Measurements from ENCODE around the gene TMEM145. TPM values are rescaled to one million over a fixed set of nuclear protein-coding genes. Genes with fewer than 3 reads are reported as not detected.

The TMEM145 gene
- total RNA-seq, 1 experiment from 2014 or later = 4.9 TPM

GRCh38 chr19:42361545-42361910, 48.4 kb downstream of the TMEM145 start:
- H3K4me3 ChIP-seq (ENCODE audit: low read depth, low read length, poor library complexity, severe bottlenecking) = no peak overlapping the region
- peaks cover 5% of the 10 kb centered on the region for H3K9me3 ChIP-seq (ENCODE audit: low read depth, low read length, poor library complexity, severe bottlenecking)
- peaks cover 17% of the 10 kb centered on the region for H3K36me3 ChIP-seq (ENCODE audit: insufficient read depth, low read length, poor library complexity, severe bottlenecking)
- intact Hi-C loops (cut with micrococcal nuclease; ENCODE audit: unreplicated experiment) = no loop called here
- no peak overlapping the region for H3K27ac ChIP-seq (ENCODE audit: low read depth, low read length, poor library complexity, severe bottlenecking)
- TF ChIP-seq CTCF (conservative IDR thresholded peaks at IDR 0.05; ENCODE audit: low read depth, low read length) = no peak
- no peaks in the 10 kb centered on the region for H3K27me3 ChIP-seq (replicated peaks; ENCODE audit: insufficient read depth, low read depth, low read length, poor library complexity)
- DNase-seq (ENCODE audit: low spot score) = no peak
- no TSS peak for BruUV-seq (replicated peaks)
- ChIA-PET CTCF (interaction anchor here (0.6 kb wide), 1 partner anchor 12 kb away, joined by 3 read pairs; no protein-coding TSS in a partner anchor), POLR2A (ENCODE audit: low non-redundant PET) (no interaction called here)
- H3K4me1 ChIP-seq (ENCODE audit: insufficient read depth, low read length, poor library complexity, severe bottlenecking) = no peaks in the 10 kb centered on the region

- ChIA-PET POLR2A (ENCODE audit: low non-redundant PET) (no interaction called here), CTCF (no interaction called here)
- Histone ChIP-seq H3K27me3 (replicated peaks; ENCODE audit: insufficient read depth, low read depth, low read length, poor library complexity) (no peaks in the 10 kb centered on the region), H3K4me3 (ENCODE audit: low read depth, low read length, poor library complexity, severe bottlenecking) (no peak overlapping the region), H3K36me3 (ENCODE audit: insufficient read depth, low read length, poor library complexity, severe bottlenecking) (peaks cover 13% of the 10 kb centered on the region), H3K4me1 (ENCODE audit: insufficient read depth, low read length, poor library complexity, severe bottlenecking) (no peaks in the 10 kb centered on the region), H3K9me3 (ENCODE audit: low read depth, low read length, poor library complexity, severe bottlenecking) (peaks cover 5% of the 10 kb centered on the region), H3K27ac (ENCODE audit: low read depth, low read length, poor library complexity, severe bottlenecking) (no peak overlapping the region)
- BruUV-seq (replicated peaks) = no TSS peak
- no peak for DNase-seq (ENCODE audit: low spot score)
- TF ChIP-seq CTCF (conservative IDR thresholded peaks at IDR 0.05; ENCODE audit: low read depth, low read length) (no peak), EZH2 (IDR thresholded peaks at IDR 0.05; ENCODE audit: borderline replicate concordance, low read depth, low read length, poor library complexity, severe bottlenecking) (no peak)
- intact Hi-C loops (cut with micrococcal nuclease; ENCODE audit: unreplicated experiment) = no loop called here
Observed at GRCh38 chr19:42362342-42362741, 49.2 kb downstream of the TMEM145 start.

- intact Hi-C loops (cut with micrococcal nuclease; ENCODE audit: unreplicated experiment) = no loop called here
- H3K36me3 ChIP-seq (ENCODE audit: insufficient read depth, low read length, poor library complexity, severe bottlenecking) = peaks cover 13% of the 10 kb centered on the region
- no peak for DNase-seq (ENCODE audit: low spot score)
- no TSS peak for BruUV-seq (replicated peaks)
- peaks cover 5% of the 10 kb centered on the region for H3K9me3 ChIP-seq (ENCODE audit: low read depth, low read length, poor library complexity, severe bottlenecking)
- H3K27me3 ChIP-seq (replicated peaks; ENCODE audit: insufficient read depth, low read depth, low read length, poor library complexity) = no peaks in the 10 kb centered on the region
- TF ChIP-seq CTCF (conservative IDR thresholded peaks at IDR 0.05; ENCODE audit: low read depth, low read length) = no peak
- no peak for TF ChIP-seq EZH2 (IDR thresholded peaks at IDR 0.05; ENCODE audit: borderline replicate concordance, low read depth, low read length, poor library complexity, severe bottlenecking)
- H3K27ac ChIP-seq (ENCODE audit: low read depth, low read length, poor library complexity, severe bottlenecking) = no peak overlapping the region
- H3K4me3 ChIP-seq (ENCODE audit: low read depth, low read length, poor library complexity, severe bottlenecking) = no peak overlapping the region
- POLR2A ChIA-PET (ENCODE audit: low non-redundant PET) = no interaction called here
- H3K4me1 ChIP-seq (ENCODE audit: insufficient read depth, low read length, poor library complexity, severe bottlenecking) = no peaks in the 10 kb centered on the region
- CTCF ChIA-PET = no interaction called here
Observed at GRCh38 chr19:42362891-42363440, 49.9 kb downstream of the TMEM145 start.

All from A673 (cell line).